T-helper 22 cell (primary cell): Measurements from ENCODE around the gene ENPP6.

Source experiments
- DNase-seq: peaks from one replicate; pipeline ENCODE4 v3.0.0-alpha.2; 2020; ENCODE audit warnings: low read depth

ENPP6 gene

DNA sequence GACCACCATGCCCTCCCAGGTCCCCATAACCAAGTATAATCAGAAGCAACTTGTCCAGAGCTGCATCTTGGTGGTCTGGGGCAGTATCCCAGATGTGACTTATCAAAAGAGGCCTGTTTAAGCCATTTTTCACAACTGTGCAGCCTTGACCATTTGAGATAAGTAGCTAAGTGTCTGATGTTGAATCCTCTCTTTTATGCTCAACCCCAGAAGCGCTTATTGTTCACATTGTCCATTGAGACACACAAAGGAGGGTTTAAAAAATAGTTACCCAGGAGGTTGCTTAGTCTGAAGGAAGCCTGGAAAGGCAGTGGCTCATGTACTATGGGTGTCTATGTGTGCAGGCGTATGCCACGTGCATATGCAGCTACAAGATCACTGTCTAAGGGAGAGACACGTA, 27.0 kb downstream of the ENPP6 start:
- DNase-seq = no peak

DNA sequence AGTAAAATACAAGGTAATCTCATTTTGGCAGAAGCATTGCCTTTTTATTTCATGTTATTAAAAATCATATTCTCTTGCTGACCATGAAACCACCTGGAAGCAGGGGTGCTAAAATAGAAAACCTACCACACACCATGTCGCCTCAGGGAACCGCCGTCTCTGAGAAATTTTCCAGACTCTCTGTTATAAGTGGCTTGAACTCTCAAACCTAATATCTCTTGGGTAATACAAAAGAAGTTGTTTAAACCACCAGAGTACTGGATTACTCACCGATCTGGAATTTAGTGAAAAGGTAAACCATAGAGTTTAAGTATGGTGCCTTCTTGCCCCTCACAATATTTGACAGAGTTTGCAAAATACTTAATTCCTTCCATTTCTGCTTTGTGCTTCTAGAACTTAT, 27.7 kb downstream of the ENPP6 start:
- DNase-seq = no peak

DNA sequence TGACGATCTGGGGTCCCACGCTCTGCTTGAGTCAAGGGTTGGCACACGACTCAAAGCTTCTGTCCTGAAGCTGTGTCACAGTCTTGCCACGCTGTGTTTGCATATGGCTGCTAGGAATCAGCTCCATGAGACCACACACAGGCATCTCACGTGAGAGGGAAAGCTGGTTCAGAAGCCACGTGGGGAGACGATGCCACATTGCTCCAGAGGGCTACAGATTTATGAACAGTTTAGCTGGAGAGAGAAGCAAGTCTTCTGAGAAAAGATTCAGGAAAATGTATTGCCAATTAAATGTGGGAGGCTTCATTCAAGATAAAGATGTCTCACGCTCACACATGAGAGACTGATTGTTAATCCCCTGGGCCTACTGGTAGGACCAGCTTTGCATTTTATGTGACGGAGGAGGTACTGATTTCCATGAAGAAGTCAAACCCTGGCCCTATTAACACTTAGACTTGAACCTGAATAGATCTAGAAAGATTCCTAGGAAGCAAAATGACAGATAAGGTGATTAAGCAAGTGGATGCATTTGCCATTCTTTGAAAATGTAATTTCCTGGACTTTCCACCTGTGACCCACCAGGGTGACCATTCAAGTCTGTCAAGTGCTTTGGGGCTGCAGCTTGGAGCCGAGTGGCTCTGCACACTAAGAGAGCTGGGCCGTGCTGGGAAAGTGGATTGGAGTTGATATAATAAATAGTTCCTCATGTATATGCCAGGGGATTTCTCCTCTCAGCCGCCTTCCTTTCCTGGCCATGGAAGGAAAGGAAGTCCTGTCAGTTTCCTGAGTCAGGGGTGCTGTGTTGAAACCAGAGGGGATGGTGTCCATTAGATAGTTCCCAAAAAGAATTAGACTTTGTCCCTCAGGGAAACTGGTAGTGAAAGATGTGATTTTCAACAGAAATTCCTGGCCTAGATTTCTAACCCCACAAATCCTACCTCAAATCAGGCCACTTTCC, 29.0 kb downstream of the ENPP6 start:
- DNase-seq = no peak

DNA sequence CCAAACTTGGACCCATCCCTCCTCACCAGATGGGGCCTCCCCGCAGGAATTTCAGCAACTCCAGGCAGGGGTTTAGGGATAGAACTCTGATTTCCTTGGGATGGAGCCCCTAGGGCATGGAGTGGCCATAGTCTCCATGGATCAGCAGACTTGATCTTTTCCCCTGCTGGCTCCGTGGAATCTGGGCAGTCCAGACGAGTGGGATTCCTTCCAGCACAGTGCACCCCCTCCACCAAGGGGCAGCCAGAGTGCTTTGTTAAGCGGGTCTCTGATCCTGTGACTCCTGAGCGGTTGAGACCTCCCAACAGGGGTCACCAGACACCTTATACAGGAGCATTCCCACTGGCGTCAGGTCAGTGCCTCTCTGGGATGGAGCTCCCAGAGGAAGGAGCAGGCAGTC, 40.4 kb downstream of the ENPP6 start:
- no peak for DNase-seq

DNA sequence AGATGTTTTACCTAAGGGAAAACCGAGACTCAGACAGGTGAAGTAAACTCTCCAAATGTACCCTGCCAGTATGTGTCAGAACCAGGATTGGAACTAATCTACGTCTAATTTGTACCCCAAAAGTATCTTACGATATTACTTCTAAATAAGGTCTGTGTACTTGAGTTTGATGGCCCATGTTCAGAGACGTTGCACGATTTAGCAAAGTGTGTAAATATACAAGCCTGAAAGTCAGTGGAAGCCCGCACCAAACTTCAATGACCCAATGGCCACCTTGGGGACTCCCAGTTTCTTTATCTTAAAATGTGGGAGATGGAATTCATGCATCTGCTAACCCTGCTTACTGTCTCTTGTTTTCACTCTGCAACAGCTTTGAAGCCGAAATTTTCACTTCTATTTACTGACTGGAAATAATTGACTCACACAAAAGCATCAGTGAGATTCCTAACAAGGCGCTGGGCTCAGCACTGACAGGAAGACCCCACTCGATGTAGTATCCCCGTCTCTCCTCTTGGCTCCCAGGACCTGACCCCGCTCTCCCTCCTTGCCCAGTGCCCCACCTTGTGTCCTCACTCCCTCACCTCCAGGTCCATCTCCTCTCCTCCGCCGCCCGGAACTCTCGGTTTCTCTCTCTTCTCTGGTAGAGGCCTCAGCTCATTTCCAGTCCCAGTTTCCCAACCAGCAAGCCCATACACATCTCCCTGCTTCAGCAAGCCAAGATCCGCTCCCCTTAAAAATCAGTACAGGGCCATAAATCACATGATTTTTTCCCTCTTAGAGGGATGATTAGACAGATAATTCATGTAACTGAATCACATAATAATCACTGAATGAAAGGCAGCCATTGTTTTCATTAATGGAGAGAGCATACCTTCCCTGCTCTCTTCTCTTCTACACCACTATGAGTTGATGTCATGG, 42.8 kb downstream of the ENPP6 start:
- no peak for DNase-seq

DNA sequence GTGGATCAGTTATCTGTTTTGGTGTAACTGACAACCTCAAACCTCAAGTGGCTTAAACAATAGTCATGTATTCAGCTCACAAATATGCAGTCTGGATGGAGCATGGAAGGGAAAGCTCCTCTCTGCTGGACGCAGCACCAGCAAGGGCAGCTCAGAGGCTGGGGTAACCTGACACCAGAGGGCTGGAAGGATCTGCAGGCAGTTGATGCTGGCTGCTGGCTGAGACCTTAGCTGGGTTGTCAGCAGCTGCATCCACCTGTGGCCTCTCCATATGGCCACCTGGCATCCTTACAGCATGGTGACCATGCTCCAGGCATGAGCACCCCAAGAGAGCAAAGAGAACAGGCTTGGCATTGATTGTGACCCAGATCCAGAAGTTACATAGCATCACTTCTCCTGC, 46.7 kb downstream of the ENPP6 start:
- DNase-seq = no peak

DNA sequence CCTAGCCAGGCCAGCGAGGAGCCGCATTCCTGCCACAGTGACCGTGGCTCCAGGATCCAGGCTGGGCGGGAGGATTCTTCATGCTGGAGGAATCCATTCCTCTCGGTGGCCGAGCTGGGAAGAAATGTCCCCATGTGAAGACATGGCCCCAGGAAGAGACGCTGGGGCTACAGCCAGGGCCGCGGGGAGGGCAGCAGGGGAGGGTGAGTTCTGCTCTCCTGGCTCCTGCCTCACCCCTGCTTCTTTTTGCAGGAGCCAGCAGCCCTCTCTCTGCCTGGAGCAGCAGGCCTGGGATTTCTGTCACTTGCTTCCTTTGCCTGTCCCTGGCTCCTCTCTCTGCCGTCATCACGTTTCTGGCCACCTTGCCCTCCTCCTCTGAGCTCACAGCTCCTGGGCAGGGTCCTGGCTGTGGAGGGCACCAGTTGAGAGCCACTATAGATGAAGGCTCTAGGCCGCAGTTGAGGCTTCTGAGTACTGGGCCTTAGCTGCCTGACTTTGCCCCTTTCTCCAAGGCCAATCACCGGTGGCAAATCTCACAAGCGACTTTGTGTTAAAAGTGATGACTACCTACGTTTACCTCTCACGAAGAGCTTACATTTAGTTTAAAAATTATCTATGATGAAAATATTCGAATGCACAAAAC, 48.3 kb downstream of the ENPP6 start:
- DNase-seq = no peak

DNA sequence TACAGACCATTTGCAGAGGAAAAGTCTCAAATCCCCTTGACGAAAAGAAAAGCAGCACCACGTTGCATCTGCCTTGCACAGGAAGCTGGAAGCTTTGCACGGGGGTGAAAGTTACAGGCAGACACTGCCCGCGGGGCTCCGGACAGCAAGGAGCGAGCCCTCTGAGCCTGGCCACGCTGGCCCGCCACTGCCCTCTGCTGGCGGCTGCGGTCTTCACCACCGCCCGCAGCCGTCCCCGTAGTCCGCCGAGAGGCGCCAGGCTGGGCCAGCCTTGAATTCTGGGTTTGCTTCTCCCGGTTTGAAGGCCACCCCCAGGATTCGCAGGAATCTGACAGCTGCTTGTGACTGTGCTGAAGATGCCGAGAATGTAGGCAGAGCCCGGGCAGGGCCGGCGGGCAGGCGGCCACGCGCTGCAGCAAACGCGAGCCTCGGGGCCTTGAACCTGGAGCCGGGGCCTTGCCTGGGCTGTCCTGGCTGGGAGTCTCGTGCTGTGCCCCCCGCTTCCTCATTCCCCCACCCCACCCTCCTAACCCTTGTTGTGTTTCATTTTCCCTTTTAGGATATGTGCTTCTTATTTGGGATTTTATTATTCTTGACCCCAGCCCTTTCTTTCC, 49.2 kb downstream of the ENPP6 start:
- no peak for DNase-seq

DNA sequence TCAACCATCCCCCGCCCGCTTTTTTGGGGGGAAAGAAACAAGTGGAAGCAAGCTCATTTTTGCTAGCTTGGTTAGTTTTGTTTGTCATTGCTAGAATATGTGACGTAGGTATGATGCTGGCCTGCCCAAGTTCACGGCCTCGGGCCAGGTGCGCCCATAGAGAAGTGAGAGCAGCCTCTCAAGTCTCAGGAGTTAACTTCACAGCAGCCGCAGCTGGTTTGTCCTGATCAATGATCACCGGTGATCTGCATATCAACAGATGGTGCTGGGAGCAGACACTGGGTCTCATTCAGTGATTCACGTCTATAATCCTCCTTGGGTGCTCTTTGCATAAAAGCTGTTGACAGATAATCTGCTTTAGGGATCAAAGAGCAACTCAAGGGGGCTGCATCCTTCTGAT, 50.1 kb downstream of the ENPP6 start:
- no peak for DNase-seq

DNA sequence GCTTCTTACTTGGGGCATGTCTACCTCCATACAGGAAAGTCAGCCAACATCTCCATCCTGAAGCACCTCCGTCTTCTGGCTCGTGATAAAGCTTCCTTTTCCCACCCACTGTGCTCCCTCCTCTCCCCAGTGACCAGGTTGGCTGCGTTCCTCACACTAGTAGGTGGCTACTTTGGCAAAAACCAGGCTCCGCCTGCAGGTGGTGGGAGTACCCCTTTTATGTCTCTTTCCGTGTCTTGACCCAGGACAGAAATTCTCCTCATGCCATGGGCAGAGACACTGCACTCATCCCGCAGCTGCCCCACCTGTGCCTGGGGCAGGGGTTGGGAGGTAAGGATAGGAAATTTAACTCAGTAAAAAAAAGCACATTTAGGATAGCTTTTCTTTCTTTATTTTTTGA, 50.9 kb downstream of the ENPP6 start:
- no peak for DNase-seq

DNA sequence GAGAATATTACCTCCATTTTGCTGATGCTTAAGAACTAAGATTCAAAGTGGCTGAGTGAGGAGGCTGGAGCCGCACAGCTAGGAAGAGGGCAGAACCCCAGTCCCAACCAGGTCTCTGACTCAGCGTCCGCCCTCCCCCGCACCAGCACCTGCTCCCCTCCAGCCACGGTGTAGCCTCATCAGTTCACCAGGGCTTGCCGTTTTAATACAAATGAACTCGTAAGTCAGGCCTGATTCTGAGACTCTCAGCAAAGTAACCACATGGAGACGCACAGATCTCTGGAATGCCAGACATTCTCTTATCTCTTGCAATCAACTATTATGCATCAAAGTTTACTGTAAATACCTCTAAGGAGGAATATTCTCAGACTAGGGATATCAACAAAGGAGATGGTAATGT, 52.4 kb downstream of the ENPP6 start:
- no peak for DNase-seq

DNA sequence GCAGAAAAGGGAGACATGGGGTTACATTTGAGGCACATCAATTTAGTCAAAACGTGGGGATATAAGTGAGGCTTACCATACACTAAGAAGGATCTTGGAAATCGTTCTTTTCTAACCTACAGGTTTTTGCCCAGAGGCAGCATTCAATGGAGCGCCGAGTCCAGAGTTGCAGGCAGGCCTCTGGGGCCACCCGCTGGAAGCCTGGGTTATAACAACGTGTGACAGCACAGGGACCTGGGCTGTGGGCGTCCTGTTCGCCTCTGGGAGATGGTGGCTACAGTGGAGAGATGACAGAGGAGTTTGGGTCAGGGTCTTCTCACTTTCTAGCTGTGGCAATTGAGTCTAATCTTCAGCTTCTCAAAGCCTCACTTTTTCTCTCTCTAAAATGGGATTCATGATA, 53.9 kb downstream of the ENPP6 start:
- no peak for DNase-seq

DNA sequence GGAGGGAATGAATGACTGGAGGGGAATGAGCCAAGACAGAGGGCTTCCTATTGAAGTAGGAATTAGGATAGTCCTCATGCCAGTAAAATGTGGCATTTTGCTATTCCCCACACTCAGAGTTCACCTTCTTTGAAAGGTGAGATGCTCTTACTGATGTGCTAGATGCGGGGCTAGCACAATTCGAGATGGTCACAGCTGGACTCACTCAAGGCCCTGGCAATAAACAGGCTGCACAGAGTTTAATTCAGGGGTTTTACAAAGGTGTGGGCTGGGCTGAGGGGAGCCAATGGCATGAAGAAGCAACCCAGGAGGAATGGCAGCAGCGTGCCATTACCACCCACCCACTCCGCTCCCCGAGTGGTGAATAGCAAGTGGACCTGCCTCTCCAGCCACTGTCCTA, 55.1 kb downstream of the ENPP6 start:
- DNase-seq = no peak

DNA sequence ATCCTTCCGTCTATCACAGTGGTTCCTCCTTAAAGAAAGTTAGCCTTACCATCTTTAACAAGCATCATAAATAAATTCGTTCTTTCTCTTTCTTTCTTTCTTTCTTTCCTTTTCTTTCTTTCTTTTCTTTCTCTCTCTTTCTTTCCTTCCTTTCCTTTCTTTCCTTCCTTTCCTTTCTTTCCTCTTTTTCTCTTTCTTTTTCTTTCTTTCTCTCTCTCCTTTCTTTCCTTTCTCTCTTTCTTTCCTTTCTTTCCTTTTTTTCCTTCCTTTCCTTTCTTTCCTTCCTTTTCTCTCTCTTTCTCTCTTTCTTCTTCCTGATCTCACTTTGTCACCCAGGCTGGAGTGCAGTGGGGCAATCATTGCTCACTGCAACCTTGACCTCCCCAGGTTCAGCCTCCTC, 60.4 kb downstream of the ENPP6 start:
- DNase-seq = no peak

DNA sequence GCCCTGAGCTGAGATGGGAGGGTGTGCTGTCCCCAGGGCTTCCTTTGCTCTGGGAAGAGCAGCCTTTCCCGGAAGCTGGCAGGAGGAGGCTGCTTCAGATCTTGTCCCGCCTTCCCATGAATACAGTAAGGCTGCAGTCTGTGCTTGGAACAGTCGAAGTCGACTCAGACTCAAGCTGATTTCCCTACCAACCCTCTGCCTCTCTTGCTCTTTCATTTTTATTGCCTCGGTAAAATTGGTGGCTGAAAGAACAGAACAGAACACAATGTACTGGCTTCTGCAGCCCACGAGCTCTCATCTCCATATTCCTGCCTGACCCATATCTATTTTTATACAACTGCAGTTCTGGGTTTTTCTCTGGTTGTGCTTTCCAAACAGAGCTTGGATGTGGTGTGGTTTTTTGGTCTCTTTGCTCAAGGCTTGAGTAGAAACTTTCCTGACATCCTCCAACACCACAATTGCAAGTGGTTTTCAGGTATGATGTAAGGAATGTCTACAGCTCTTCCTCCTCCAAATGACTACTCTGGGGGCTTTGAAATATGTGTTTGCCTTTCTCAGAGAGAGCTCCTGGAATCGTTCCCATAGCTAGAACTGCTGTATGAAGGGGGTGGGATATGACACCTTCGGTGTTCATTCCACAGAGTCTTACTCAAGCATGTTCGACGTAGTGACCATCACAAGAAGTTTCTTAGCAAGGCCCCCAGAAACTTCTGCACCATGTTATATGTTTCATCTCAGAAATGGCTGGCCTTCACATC, 61.3 kb downstream of the ENPP6 start:
- no peak for DNase-seq

DNA sequence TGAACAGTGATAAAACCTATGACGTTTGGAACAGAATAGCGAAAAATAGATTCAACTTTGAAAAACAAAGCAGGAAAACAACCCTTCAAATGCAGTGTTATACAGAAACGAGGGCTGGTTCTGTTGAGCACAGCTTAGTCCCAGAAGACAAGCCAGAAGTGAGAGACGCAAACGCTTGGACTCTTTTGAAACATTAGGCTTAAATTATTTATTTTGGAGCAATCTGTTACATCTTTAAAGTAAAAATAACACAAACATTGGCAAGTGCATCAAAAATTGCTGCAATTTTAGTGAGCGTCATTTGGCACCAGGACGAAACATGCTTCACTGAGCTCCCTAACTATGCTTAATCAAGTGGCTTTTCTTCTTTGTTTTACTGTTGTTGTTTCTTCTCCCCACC, 63.5 kb downstream of the ENPP6 start:
- no peak for DNase-seq

DNA sequence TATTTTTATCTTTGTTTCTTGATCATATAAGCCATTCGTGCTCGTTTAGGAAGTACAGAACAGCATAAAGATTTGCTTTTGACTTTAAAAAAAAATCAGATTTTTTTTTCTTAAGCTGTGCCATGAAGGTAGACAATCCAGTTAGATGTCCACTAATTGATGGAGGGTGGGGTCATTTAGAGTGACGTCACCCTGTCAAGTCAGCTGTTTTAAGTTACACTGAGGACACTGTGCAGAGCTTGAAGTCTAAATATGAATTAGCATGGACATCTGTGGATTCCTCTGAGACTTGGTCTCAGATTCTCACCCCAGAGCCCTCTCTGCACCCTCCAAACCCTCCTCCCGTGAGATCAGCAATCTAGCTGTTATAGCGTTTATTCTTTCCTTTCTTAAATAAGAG, 63.9 kb downstream of the ENPP6 start:
- DNase-seq = no peak

DNA sequence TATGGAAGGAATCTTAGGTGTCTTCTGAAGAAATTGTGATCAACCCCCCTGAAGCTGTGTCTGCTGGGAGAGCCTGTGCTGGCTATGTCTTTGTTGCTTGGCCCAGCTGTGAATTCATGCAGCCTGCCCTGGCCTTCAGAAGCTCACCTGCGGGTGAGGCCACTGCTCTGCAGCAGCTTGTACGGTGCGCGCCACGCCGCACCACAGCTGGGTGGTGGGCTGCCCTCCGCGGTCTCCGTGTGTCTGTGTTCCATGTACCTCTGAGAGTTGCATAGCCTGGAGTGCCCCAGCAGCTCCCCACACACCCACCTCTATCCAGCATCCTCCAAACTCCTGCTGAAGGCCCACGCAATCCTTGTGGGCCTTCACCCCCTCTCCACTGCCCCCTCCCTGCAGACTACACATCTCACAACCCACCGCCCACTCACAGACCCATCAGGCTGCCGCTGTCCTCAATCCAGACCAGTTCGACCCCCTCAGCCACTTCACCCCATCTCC, 65.6 kb downstream of the ENPP6 start:
- no peak for DNase-seq

DNA sequence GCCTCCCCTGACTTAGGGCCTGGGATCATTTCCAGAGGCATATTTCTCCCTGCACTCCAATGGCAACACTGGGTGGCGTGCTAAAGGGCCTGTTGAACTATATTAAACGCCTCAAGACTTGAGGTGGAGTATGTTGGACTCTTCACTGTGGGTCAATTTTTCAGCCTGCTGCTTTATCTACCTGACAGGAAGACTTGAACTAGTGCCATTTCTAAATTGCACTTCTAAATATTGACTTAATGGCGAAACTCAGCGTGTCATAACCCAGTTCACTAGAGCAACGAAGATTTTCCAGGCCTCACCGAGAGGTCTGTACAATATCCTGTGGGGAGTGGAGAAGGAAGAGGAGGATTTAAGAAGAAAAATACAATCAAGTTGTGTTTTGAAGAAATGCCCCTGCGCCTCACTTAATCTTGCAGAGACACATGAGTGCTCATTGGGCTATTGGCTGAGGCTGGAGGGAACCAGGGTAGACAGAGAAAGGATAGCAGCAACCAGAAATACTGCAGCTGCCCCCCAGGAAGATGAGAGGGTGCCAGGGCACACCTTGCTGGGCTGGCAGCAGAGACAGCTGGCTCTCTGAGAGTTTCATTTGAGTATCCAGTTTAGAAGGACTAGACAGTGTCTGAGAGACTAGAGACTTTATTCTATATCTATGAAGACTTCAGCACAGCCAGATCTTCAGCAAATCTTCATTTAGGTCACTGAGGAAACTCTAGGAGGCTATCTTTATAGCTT, 67.4 kb downstream of the ENPP6 start:
- DNase-seq = no peak
